Calu3 (cell line): ENCODE data around the gene CHRNB2. TPM values are rescaled to one million over a fixed set of nuclear protein-coding genes. Genes with fewer than 3 reads are reported as not detected.

Source experiments
- BruUV-seq: library from RNA; stranded (reverse); fragments of 400-500 nt; replicated peaks from 2 replicates; lab custom pipeline; 2021; lab: Mats Ljungman, UMichigan
- CTCF ChIA-PET: fragments of 300-600 bp; sonication (Branson Sonifier 250); formaldehyde crosslinking; loops from one replicate; lab custom pipeline; 2022; ENCODE audit warnings: antibody characterized with exemption; lab: Charles Lee
- DNase-seq: peaks from one replicate; pipeline ENCODE4 v3.0.0; 2022
- H3K27ac Mint-ChIP-seq: one replicate; pipeline ENCODE4 v1.8.0; 2022; ENCODE audit warnings: mixed read lengths; ENCODE audit not compliant: unreplicated experiment
- H3K27me3 Mint-ChIP-seq: one replicate; pipeline ENCODE4 v1.8.0; 2022; ENCODE audit warnings: mixed read lengths; ENCODE audit not compliant: unreplicated experiment
- H3K36me3 Mint-ChIP-seq: one replicate; pipeline ENCODE4 v1.8.0; 2022; ENCODE audit warnings: mild to moderate bottlenecking, moderate library complexity, mixed read lengths; ENCODE audit not compliant: insufficient read depth, unreplicated experiment
- H3K4me1 Mint-ChIP-seq: one replicate; pipeline ENCODE4 v1.8.0; 2022; ENCODE audit warnings: mild to moderate bottlenecking, low read depth, mixed read lengths; ENCODE audit not compliant: unreplicated experiment
- H3K4me3 Mint-ChIP-seq: one replicate; pipeline ENCODE4 v1.8.0; 2022; ENCODE audit warnings: mild to moderate bottlenecking, low read depth, moderate library complexity, mixed read lengths; ENCODE audit not compliant: unreplicated experiment
- H3K9me3 Mint-ChIP-seq: one replicate; pipeline ENCODE4 v1.8.0; 2022; ENCODE audit warnings: low read depth, mixed read lengths; ENCODE audit not compliant: unreplicated experiment
- CTCF ChIP-seq: fragments of 200-600 bp; IDR thresholded peaks from one replicate; pipeline ENCODE4 v1.8.0; 2022; ENCODE audit warnings: antibody characterized with exemption; ENCODE audit not compliant: unreplicated experiment
- intact Hi-C: fragments of 100-400 bp; cut with micrococcal nuclease; formaldehyde crosslinking; loops from one replicate; pipeline ENCODE4 v1.10.0; 2022; ENCODE audit not compliant: unreplicated experiment
- total RNA-seq: library from RNA; stranded (reverse); gene quantifications from 2 replicates; pipeline ENCODE4 v1.2.3, GENCODE V29; 2022

Gene CHRNB2
- total RNA-seq, 1 experiment from 2014 or later: 0.07 TPM

- no peaks in the 10 kb centered on the region for H3K27me3 Mint-ChIP-seq
- no peak overlapping the region for H3K27ac Mint-ChIP-seq
- intact Hi-C loops: no loop called here
- CTCF ChIA-PET: interaction anchor here (0.7 kb wide), 2 partner anchors 53 to 1072 kb away, joined by 4 to 5 read pairs; no protein-coding TSS in a partner anchor
- BruUV-seq: no TSS peak
- no peak for DNase-seq
- H3K4me1 Mint-ChIP-seq: peaks cover 19% of the 10 kb centered on the region
- no peaks in the 10 kb centered on the region for H3K9me3 Mint-ChIP-seq
- peaks cover 20% of the 10 kb centered on the region for H3K36me3 Mint-ChIP-seq
- TF ChIP-seq CTCF: no peak
- no peak overlapping the region for H3K4me3 Mint-ChIP-seq
Measured at GRCh38 chr1:154611150-154611862, 43.7 kb downstream of the CHRNB2 start.

- CTCF ChIA-PET: interaction anchor here (0.5 kb wide), 1 partner anchor 318 kb away, joined by 3 read pairs; no protein-coding TSS in a partner anchor
- no TSS peak for BruUV-seq
- no peak overlapping the region for H3K27ac Mint-ChIP-seq
- no peaks in the 10 kb centered on the region for H3K9me3 Mint-ChIP-seq
- DNase-seq: no peak
- no peak for TF ChIP-seq CTCF
- no peak overlapping the region for H3K4me3 Mint-ChIP-seq
- H3K4me1 Mint-ChIP-seq: peaks cover 7% of the 10 kb centered on the region
- no peaks in the 10 kb centered on the region for H3K36me3 Mint-ChIP-seq
- no peaks in the 10 kb centered on the region for H3K27me3 Mint-ChIP-seq
- intact Hi-C loops: no loop called here
Measured at GRCh38 chr1:154614247-154614646, 46.7 kb downstream of the CHRNB2 start.

GRCh38 chr1:154614901-154615300 is 47.3 kb downstream of the CHRNB2 start:
- CTCF ChIA-PET: no interaction called here
- no peak for DNase-seq
- no TSS peak for BruUV-seq
- H3K27ac Mint-ChIP-seq: no peak overlapping the region
- intact Hi-C loops: no loop called here
- H3K9me3 Mint-ChIP-seq: no peaks in the 10 kb centered on the region
- H3K4me3 Mint-ChIP-seq: no peak overlapping the region
- no peaks in the 10 kb centered on the region for H3K27me3 Mint-ChIP-seq
- H3K36me3 Mint-ChIP-seq: no peaks in the 10 kb centered on the region
- TF ChIP-seq CTCF: no peak
- peaks cover under 1% of the 10 kb centered on the region for H3K4me1 Mint-ChIP-seq

- intact Hi-C loops: no loop called here
- CTCF ChIA-PET: no interaction called here
- no peaks in the 10 kb centered on the region for H3K36me3 Mint-ChIP-seq
- no peak for TF ChIP-seq CTCF
- no peaks in the 10 kb centered on the region for H3K4me1 Mint-ChIP-seq
- BruUV-seq: no TSS peak
- no peak overlapping the region for H3K4me3 Mint-ChIP-seq
- H3K27ac Mint-ChIP-seq: no peak overlapping the region
- H3K9me3 Mint-ChIP-seq: no peaks in the 10 kb centered on the region
- no peak for DNase-seq
- H3K27me3 Mint-ChIP-seq: no peaks in the 10 kb centered on the region
Measured at GRCh38 chr1:154615411-154615810, 47.8 kb downstream of the CHRNB2 start.
